ENCODE data around the gene AGBL1. TPM values are rescaled to one million over a fixed set of nuclear protein-coding genes. Genes with fewer than 3 reads are reported as not detected.

AGBL1 gene
- total RNA-seq, 1 donor from 2014 or later: 5.5 TPM

DNA sequence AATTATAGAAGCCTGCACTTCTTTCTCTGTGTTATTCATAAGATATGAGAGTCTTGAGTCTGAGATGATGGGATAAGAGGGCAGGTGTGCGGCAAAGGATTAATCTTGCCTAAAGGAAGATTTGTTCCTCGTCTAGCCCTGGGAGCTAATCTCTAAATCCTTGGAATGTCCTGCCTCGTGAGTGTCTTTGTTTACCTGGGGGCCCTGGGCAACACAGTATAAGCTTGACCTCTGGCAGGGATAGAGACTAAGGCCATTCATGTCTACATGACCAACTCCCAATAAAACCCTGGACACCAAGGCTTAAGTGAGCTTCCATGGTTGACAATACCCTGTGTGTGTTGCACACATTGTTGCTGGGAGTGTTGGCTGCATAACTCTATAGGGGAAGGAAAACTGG, 3.2 kb upstream of the AGBL1 start:
- peak; percentile 78 for DNase-seq (ENCODE audit: low spot score)
- Histone ChIP-seq H3F3A (ENCODE audit: low read depth) (peaks cover 7% of the 10 kb centered on the region), H3K4me3 (no peak overlapping the region), H3K4me1 (peaks cover 50% of the 10 kb centered on the region), H3K4me2 (peak overlapping the region; percentile 59), H3K36me3 (no peaks in the 10 kb centered on the region), H3K9me3 (ENCODE audit: low read depth) (no peaks in the 10 kb centered on the region), H3K27ac (peak overlapping the region; percentile 67), H2AFZ (replicated peaks) (no peak overlapping the region), H3K27me3 (no peaks in the 10 kb centered on the region), H4K20me1 (ENCODE audit: low read depth) (no peaks in the 10 kb centered on the region), H3K79me2 (ENCODE audit: low read depth) (no peaks in the 10 kb centered on the region), H3K9ac (no peak overlapping the region)
- TF ChIP-seq EZH2phosphoT487 (IDR thresholded peaks at IDR 0.05) (peak; percentile 36), EZH2 (IDR thresholded peaks at IDR 0.05) (no peak)
- Mint-ChIP-seq H3K36me3 (no peaks in the 10 kb centered on the region), H3K9me3 (no peaks in the 10 kb centered on the region), H3K27ac (peak overlapping the region; percentile 80), H3K27me3 (ENCODE audit: insufficient read depth, low read depth) (peaks cover 3% of the 10 kb centered on the region), H3K4me3 (no peak overlapping the region), H3K4me1 (peaks cover 47% of the 10 kb centered on the region)

DNA sequence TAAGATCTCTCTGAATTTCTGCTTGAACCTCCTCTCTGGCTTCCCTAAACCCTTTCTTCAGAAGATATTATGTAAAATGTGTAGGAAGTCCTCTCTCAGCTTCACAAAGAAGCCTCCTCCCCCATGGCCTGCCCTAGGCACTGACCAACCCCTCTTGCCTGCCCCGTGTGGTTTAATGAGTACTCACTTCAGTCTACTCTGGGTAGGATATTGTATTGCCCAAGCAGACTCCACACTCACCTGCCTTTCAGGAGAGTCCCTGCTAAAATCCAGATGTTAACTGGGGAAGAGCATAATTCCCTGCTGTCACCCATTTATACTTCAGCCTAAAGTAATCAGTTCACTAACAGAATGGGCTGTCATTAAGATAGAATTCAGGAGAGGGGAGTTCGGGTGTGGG, 2.6 kb upstream of the AGBL1 start:
- Mint-ChIP-seq H3K27me3 (ENCODE audit: insufficient read depth, low read depth) (peaks cover 3% of the 10 kb centered on the region), H3K4me1 (peaks cover 47% of the 10 kb centered on the region), H3K36me3 (no peaks in the 10 kb centered on the region), H3K27ac (peak overlapping the region; percentile 80), H3K9me3 (no peaks in the 10 kb centered on the region), H3K4me3 (peak overlapping the region; percentile 3)
- H3K79me2 ChIP-seq (ENCODE audit: low read depth): no peaks in the 10 kb centered on the region
- H3F3A ChIP-seq (ENCODE audit: low read depth): peaks cover 7% of the 10 kb centered on the region
- H3K36me3 ChIP-seq: no peaks in the 10 kb centered on the region
- H3K27ac ChIP-seq: peak overlapping the region; percentile 67
- no peaks in the 10 kb centered on the region for H4K20me1 ChIP-seq (ENCODE audit: low read depth)
- H3K9ac ChIP-seq: no peak overlapping the region
- no peaks in the 10 kb centered on the region for H3K27me3 ChIP-seq
- peak overlapping the region; percentile 59 for H3K4me2 ChIP-seq
- no peak overlapping the region for H3K4me3 ChIP-seq
- H3K4me1 ChIP-seq: peaks cover 56% of the 10 kb centered on the region
- no peak overlapping the region for H2AFZ ChIP-seq (replicated peaks)
- no peak for DNase-seq (ENCODE audit: low spot score)
- TF ChIP-seq EZH2phosphoT487 (IDR thresholded peaks at IDR 0.05) (no peak), EZH2 (IDR thresholded peaks at IDR 0.05) (no peak)
- TF ChIP-seq, protein P1, sequence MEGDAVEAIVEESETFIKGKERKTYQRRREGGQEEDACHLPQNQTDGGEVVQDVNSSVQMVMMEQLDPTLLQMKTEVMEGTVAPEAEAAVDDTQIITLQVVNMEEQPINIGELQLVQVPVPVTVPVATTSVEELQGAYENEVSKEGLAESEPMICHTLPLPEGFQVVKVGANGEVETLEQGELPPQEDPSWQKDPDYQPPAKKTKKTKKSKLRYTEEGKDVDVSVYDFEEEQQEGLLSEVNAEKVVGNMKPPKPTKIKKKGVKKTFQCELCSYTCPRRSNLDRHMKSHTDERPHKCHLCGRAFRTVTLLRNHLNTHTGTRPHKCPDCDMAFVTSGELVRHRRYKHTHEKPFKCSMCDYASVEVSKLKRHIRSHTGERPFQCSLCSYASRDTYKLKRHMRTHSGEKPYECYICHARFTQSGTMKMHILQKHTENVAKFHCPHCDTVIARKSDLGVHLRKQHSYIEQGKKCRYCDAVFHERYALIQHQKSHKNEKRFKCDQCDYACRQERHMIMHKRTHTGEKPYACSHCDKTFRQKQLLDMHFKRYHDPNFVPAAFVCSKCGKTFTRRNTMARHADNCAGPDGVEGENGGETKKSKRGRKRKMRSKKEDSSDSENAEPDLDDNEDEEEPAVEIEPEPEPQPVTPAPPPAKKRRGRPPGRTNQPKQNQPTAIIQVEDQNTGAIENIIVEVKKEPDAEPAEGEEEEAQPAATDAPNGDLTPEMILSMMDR (IDR thresholded peaks at IDR 0.05): no peak
- no peaks in the 10 kb centered on the region for H3K9me3 ChIP-seq (ENCODE audit: low read depth)

DNA sequence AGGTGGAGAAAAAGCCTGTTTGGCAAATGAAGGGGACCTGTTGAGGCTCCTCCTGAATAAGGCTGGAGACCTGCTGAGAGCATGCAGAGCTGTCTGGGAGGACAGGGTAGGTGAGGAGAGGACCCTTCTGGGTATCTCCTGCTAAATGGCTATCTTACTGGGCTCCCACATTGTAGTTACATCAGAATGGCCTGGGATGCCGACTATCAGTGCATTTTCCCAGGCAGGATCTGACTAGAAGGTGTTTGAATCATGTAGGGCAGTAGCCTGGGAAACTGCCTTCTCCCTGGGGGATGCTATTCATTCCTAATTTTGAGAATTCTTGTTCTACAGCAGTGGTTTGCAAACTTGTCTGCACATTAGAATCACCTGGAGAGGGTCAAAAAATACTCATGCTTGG, 631 bp downstream of the AGBL1 start:
- Histone ChIP-seq H3K4me3 (no peak overlapping the region), H3K9me3 (ENCODE audit: low read depth) (no peaks in the 10 kb centered on the region), H3K27ac (no peak overlapping the region), H3K27me3 (no peaks in the 10 kb centered on the region), H3F3A (ENCODE audit: low read depth) (peaks cover 7% of the 10 kb centered on the region), H3K9ac (no peak overlapping the region), H2AFZ (replicated peaks) (no peak overlapping the region), H3K4me1 (peaks cover 60% of the 10 kb centered on the region), H3K4me2 (peak overlapping the region; percentile 34), H4K20me1 (ENCODE audit: low read depth) (no peaks in the 10 kb centered on the region), H3K79me2 (ENCODE audit: low read depth) (no peaks in the 10 kb centered on the region), H3K36me3 (no peaks in the 10 kb centered on the region)
- Mint-ChIP-seq H3K36me3 (no peaks in the 10 kb centered on the region), H3K27ac (peak overlapping the region; percentile 29), H3K27me3 (ENCODE audit: insufficient read depth, low read depth) (peaks cover 2% of the 10 kb centered on the region), H3K4me1 (peaks cover 47% of the 10 kb centered on the region), H3K9me3 (no peaks in the 10 kb centered on the region), H3K4me3 (no peak overlapping the region)
- DNase-seq (ENCODE audit: low spot score): no peak
- TF ChIP-seq, protein P1 (IDR thresholded peaks at IDR 0.05): no peak
- TF ChIP-seq EZH2 (IDR thresholded peaks at IDR 0.05) (no peak), EZH2phosphoT487 (IDR thresholded peaks at IDR 0.05) (no peak)

DNA sequence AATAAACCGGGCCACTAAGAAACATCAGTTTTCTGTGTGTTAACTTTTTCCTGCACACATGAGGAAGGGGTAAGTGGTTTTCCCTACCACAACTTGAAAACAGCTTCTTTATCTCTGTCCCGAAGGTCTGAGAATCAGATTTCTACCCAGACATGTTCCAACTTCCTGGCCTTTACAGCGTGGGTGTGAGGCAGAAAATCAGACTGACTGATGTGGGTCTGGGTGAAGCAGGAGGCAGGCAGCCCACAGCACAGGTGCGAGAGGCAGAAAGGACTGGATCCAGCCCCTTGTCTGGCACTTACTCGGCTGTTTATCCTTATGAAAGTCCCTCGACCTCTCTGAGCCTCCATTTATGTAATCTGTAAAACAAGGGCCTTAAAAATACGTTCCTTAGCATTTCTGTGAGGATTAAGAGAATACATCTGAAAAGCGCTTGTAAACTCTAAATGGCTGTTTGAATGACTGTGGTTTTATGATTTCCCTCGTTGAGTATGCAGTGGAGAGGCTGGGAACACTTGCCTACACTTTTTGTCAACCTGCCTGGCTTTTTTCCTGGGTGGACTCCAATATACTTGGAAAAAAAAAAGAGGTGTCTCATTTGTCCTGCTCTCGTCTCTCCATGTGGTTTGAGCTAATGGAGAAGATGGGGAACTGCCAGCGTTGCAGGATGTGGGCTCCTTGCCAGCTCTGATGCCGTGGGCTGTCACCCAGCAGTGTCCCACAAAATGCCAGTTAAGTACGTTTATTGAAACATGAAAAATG, 3.1 kb downstream of the AGBL1 start:
- H3K27ac ChIP-seq: no peak overlapping the region
- no peak overlapping the region for H3K4me2 ChIP-seq
- H3K27me3 ChIP-seq: no peaks in the 10 kb centered on the region
- Mint-ChIP-seq H3K9me3 (no peaks in the 10 kb centered on the region), H3K27ac (no peak overlapping the region), H3K4me1 (peaks cover 32% of the 10 kb centered on the region), H3K4me3 (no peak overlapping the region), H3K36me3 (no peaks in the 10 kb centered on the region), H3K27me3 (ENCODE audit: insufficient read depth, low read depth) (no peaks in the 10 kb centered on the region)
- H3K36me3 ChIP-seq: no peaks in the 10 kb centered on the region
- TF ChIP-seq, protein P1 (IDR thresholded peaks at IDR 0.05): no peak
- TF ChIP-seq EZH2phosphoT487 (IDR thresholded peaks at IDR 0.05) (no peak), EZH2 (IDR thresholded peaks at IDR 0.05) (no peak)
- peaks cover 2% of the 10 kb centered on the region for H3F3A ChIP-seq (ENCODE audit: low read depth)
- no peaks in the 10 kb centered on the region for H3K79me2 ChIP-seq (ENCODE audit: low read depth)
- H3K9me3 ChIP-seq (ENCODE audit: low read depth): no peaks in the 10 kb centered on the region
- no peak for DNase-seq (ENCODE audit: low spot score)
- peaks cover 45% of the 10 kb centered on the region for H3K4me1 ChIP-seq
- H4K20me1 ChIP-seq (ENCODE audit: low read depth): no peaks in the 10 kb centered on the region
- H3K9ac ChIP-seq: no peak overlapping the region
- H2AFZ ChIP-seq (replicated peaks): no peak overlapping the region
- no peak overlapping the region for H3K4me3 ChIP-seq

Data from neural progenitor cell (in vitro differentiated cells).